ENCODE measurements around the gene FN1.

DNA sequence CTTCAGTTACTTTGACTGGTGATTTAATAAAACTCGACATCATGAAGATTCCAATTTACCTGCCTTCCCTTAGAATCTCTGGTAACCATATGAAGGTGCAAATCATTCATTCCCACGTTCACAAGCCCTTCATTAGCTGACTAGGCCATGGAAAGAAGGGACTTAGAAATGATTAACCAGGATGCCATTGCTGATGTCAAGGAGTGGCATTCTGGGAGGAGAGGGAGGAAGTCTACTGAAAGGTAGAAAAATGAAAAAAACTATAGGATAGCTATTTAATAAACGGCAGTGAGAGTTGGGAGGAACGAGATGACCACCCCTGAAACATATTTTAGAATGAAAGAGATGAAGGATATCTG, 122.6 kb downstream of the FN1 start:
- TF ChIP-seq, protein P1, sequence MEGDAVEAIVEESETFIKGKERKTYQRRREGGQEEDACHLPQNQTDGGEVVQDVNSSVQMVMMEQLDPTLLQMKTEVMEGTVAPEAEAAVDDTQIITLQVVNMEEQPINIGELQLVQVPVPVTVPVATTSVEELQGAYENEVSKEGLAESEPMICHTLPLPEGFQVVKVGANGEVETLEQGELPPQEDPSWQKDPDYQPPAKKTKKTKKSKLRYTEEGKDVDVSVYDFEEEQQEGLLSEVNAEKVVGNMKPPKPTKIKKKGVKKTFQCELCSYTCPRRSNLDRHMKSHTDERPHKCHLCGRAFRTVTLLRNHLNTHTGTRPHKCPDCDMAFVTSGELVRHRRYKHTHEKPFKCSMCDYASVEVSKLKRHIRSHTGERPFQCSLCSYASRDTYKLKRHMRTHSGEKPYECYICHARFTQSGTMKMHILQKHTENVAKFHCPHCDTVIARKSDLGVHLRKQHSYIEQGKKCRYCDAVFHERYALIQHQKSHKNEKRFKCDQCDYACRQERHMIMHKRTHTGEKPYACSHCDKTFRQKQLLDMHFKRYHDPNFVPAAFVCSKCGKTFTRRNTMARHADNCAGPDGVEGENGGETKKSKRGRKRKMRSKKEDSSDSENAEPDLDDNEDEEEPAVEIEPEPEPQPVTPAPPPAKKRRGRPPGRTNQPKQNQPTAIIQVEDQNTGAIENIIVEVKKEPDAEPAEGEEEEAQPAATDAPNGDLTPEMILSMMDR (IDR thresholded peaks at IDR 0.05 in 2 of 3, conservative IDR thresholded peaks at IDR 0.05 in 1 of 3; ENCODE audit: borderline replicate concordance in 1 of 3, insufficient read depth in 1 of 3, low read depth in 2 of 3, low read length in 2 of 3): no peak
- TF ChIP-seq CEBPB (IDR thresholded peaks at IDR 0.05; ENCODE audit: low read depth): no peak
- no peak for TF ChIP-seq POLR2AphosphoS5 (IDR thresholded peaks at IDR 0.05; ENCODE audit: low read depth, low read length)
- TF ChIP-seq, protein P2, sequence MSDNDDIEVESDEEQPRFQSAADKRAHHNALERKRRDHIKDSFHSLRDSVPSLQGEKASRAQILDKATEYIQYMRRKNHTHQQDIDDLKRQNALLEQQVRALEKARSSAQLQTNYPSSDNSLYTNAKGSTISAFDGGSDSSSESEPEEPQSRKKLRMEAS (IDR thresholded peaks at IDR 0.05): no peak
- TF ChIP-seq POLR2A (IDR thresholded peaks at IDR 0.05; ENCODE audit: borderline replicate concordance, extremely low read depth, insufficient read depth, insufficient read length): no peak
- no peak for TF ChIP-seq EZH2phosphoT487 (IDR thresholded peaks at IDR 0.05; ENCODE audit: borderline replicate concordance)
- TF ChIP-seq, protein P3, sequence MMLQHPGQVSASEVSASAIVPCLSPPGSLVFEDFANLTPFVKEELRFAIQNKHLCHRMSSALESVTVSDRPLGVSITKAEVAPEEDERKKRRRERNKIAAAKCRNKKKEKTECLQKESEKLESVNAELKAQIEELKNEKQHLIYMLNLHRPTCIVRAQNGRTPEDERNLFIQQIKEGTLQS (IDR thresholded peaks at IDR 0.05): no peak
- TF ChIP-seq ZFX (IDR thresholded peaks at IDR 0.05): no peak
- no peak for TF ChIP-seq TCF7L2 (IDR thresholded peaks at IDR 0.05; ENCODE audit: borderline replicate concordance, extremely low read depth, insufficient read depth, insufficient read length)
- no peak for TF ChIP-seq SRF (IDR thresholded peaks at IDR 0.05; ENCODE audit: low read depth)
- no peak for TF ChIP-seq EZH2 (IDR thresholded peaks at IDR 0.05)
- TF ChIP-seq ZNF274 (IDR thresholded peaks at IDR 0.05; ENCODE audit: low read depth, low read length): no peak
